Lower lobe of right lung (tissue), 2 donors: Measurements from ENCODE around the gene BEND6. TPM values are rescaled to one million over a fixed set of nuclear protein-coding genes. Genes with fewer than 3 reads are reported as not detected.

ENCODE experiments used
- ATAC-seq, 2 donors: fragments of 200-7000 bp; cut with Tn5 transposase; one replicate each; pipeline ENCODE4 v1.9.1; 2020 to 2022; ENCODE audit warnings: mild to moderate bottlenecking in 2 of 2, moderate library complexity in 2 of 2
- DNase-seq: peaks from one replicate; pipeline ENCODE4 v3.0.0-alpha.2; 2020
- H3K27ac ChIP-seq: fragments of 200-600 bp; one replicate; pipeline ENCODE4 v1.8.0; 2022
- H3K27me3 ChIP-seq: fragments of 200-600 bp; one replicate; pipeline ENCODE4 v1.8.0; 2022; ENCODE audit warnings: low read depth
- H3K36me3 ChIP-seq: fragments of 200-600 bp; one replicate; pipeline ENCODE4 v1.8.0; 2022; ENCODE audit warnings: mild to moderate bottlenecking
- H3K4me1 ChIP-seq: fragments of 200-600 bp; one replicate; pipeline ENCODE4 v1.8.0; 2022
- H3K4me3 ChIP-seq: fragments of 200-600 bp; one replicate; pipeline ENCODE4 v1.8.0; 2022; ENCODE audit warnings: mild to moderate bottlenecking
- H3K9me3 ChIP-seq: fragments of 200-600 bp; one replicate; pipeline ENCODE4 v1.8.0; 2022
- CTCF ChIP-seq: fragments of 200-600 bp; IDR thresholded peaks from one replicate; pipeline ENCODE4 v1.8.0; 2022; ENCODE audit warnings: antibody characterized with exemption, mild to moderate bottlenecking
- intact Hi-C: fragments of 100-400 bp; cut with DNase I; formaldehyde crosslinking; loops from one replicate; pipeline ENCODE4 v1.11.0; 2022
- total RNA-seq: library from RNA; stranded (reverse); fragmentation: NEBNext Ultra II Directional; extraction: Animal tissue kit (Norgen Biotek cat#: 25700); gene quantifications from one replicate; pipeline ENCODE4 v1.2.1, GENCODE V29; 2021
- donor health status: DM: no; HTN: yes; CAD: no; lungs with severe emphysema.

The BEND6 gene
- total RNA-seq, 1 donor from 2014 or later, result 0.32 TPM

- intact Hi-C loops, result no loop called here
- DNase-seq (no peak), ATAC-seq (no peak)
- no peaks in the 10 kb centered on the region for H3K9me3 ChIP-seq
- no peak overlapping the region for H3K4me3 ChIP-seq
- no peaks in the 10 kb centered on the region for H3K4me1 ChIP-seq
- H3K36me3 ChIP-seq, result no peaks in the 10 kb centered on the region
- no peak for TF ChIP-seq CTCF
- no peak overlapping the region for H3K27ac ChIP-seq
- H3K27me3 ChIP-seq, result no peaks in the 10 kb centered on the region
Measured at GRCh38 chr6:57017069-57017468, 62.2 kb downstream of the BEND6 start.

- H3K4me3 ChIP-seq, result no peak overlapping the region
- H3K27ac ChIP-seq, result no peak overlapping the region
- H3K9me3 ChIP-seq, result no peaks in the 10 kb centered on the region
- ATAC-seq (no peak), DNase-seq (no peak)
- H3K27me3 ChIP-seq, result no peaks in the 10 kb centered on the region
- intact Hi-C loops, result no loop called here
- H3K36me3 ChIP-seq, result no peaks in the 10 kb centered on the region
- no peaks in the 10 kb centered on the region for H3K4me1 ChIP-seq
- no peak for TF ChIP-seq CTCF
Measured at GRCh38 chr6:57017841-57018240, 62.9 kb downstream of the BEND6 start.

- H3K4me1 ChIP-seq, result no peaks in the 10 kb centered on the region
- ATAC-seq, result no peak
- no peak for TF ChIP-seq CTCF
- no peak for DNase-seq
- intact Hi-C loops, result no loop called here
- no peak overlapping the region for H3K27ac ChIP-seq
- H3K27me3 ChIP-seq, result no peaks in the 10 kb centered on the region
- no peak overlapping the region for H3K4me3 ChIP-seq
- no peaks in the 10 kb centered on the region for H3K36me3 ChIP-seq
- H3K9me3 ChIP-seq, result peaks cover 3% of the 10 kb centered on the region
Measured at GRCh38 chr6:57019434-57019833, 64.5 kb downstream of the BEND6 start.

GRCh38 chr6:57021086-57021720 is 66.3 kb downstream of the BEND6 start:
- ATAC-seq (peak; percentile 52 to 72), DNase-seq (no peak)
- Histone ChIP-seq H3K4me3 (no peak overlapping the region), H3K27ac (no peak overlapping the region), H3K27me3 (no peaks in the 10 kb centered on the region), H3K36me3 (no peaks in the 10 kb centered on the region), H3K4me1 (no peaks in the 10 kb centered on the region), H3K9me3 (peaks cover 7% of the 10 kb centered on the region)
- intact Hi-C loops, result no loop called here
- peak; percentile 59 for TF ChIP-seq CTCF

- H3K9me3 ChIP-seq, result peaks cover 7% of the 10 kb centered on the region
- H3K27ac ChIP-seq, result no peak overlapping the region
- TF ChIP-seq CTCF, result no peak
- no peak overlapping the region for H3K4me3 ChIP-seq
- intact Hi-C loops, result no loop called here
- no peak for DNase-seq
- ATAC-seq, result no peak
- H3K27me3 ChIP-seq, result no peaks in the 10 kb centered on the region
- no peaks in the 10 kb centered on the region for H3K4me1 ChIP-seq
- H3K36me3 ChIP-seq, result no peaks in the 10 kb centered on the region
Measured at GRCh38 chr6:57024321-57024720, 69.4 kb downstream of the BEND6 start.
